CD4-positive, alpha-beta T cell (primary cell): Measurements from ENCODE around the gene LMBR1. TPM values are rescaled to one million over a fixed set of nuclear protein-coding genes. Genes with fewer than 3 reads are reported as not detected.

Experiments used
- ATAC-seq: fragments of 200-7000 bp; cut with Tn5 transposase; one replicate; pipeline ENCODE4 v1.10.0; 2022; ENCODE audit warnings: mild to moderate bottlenecking; ENCODE audit not compliant: poor library complexity
- CTCF ChIA-PET: fragments of 350-600 bp; sonication (Branson Sonifier 250); formaldehyde crosslinking; loops from one replicate; lab custom pipeline; 2021; ENCODE audit warnings: antibody characterized with exemption, inconsistent platforms; lab: Charles Lee
- POLR2A ChIA-PET: fragments of 350-600 bp; sonication (Branson Sonifier 250); formaldehyde crosslinking; loops from one replicate; lab custom pipeline; 2021; ENCODE audit warnings: antibody characterized with exemption, inconsistent platforms; lab: Charles Lee
- DNase-seq, 14 experiments: peaks; one replicate each; pipeline ENCODE4 v3.0.0-alpha.2; 2013 to 2020; ENCODE audit warnings: mixed read lengths in 2 of 14
- H3K27ac ChIP-seq, 2 donors: one replicate each; pipeline versions ENCODE4 v1.5.1 to v1.7.0; 2013; ENCODE audit warnings: low read length in 2 of 2, low read depth in 1 of 2, mild to moderate bottlenecking in 1 of 2
- H3K27me3 ChIP-seq, 2 experiments: 1 replicate in 1 of 2; 2 replicates in 1 of 2; pipeline versions ENCODE4 v1.6.1 to v1.7.0; 2013; ENCODE audit warnings: low read length in 2 of 2, control low read depth in 1 of 2, mild to moderate bottlenecking in 1 of 2, moderate library complexity in 1 of 2; ENCODE audit not compliant: insufficient read depth in 2 of 2, control insufficient read depth in 1 of 2
- H3K36me3 ChIP-seq: one replicate; pipeline ENCODE4 v1.6.1; 2013; ENCODE audit warnings: low read length, control low read depth; ENCODE audit not compliant: insufficient read depth
- H3K4me1 ChIP-seq: one replicate; pipeline ENCODE4 v1.6.1; 2013; ENCODE audit warnings: low read length, control low read depth; ENCODE audit not compliant: insufficient read depth
- H3K4me3 ChIP-seq: one replicate; pipeline ENCODE4 v1.5.1; 2013; ENCODE audit warnings: mild to moderate bottlenecking, low read length, moderate library complexity
- H3K9me3 ChIP-seq, 2 experiments: 1 replicate in 1 of 2; 2 replicates in 1 of 2; pipeline versions ENCODE4 v1.6.1 to v1.7.0; 2013; ENCODE audit warnings: low read length in 2 of 2, mild to moderate bottlenecking in 2 of 2, control low read depth in 1 of 2, moderate library complexity in 1 of 2; ENCODE audit not compliant: control insufficient read depth in 1 of 2, insufficient read depth in 1 of 2
- H3K27ac Mint-ChIP-seq: one replicate; pipeline ENCODE4 v1.8.0; 2020; ENCODE audit warnings: mixed read lengths
- H3K27me3 Mint-ChIP-seq: one replicate; pipeline ENCODE4 v1.8.0; 2021; ENCODE audit warnings: mixed read lengths
- H3K36me3 Mint-ChIP-seq: one replicate; pipeline ENCODE4 v1.8.0; 2021; ENCODE audit warnings: low read depth, mixed read lengths
- H3K4me1 Mint-ChIP-seq: one replicate; pipeline ENCODE4 v1.8.0; 2021; ENCODE audit warnings: low read depth, mixed read lengths
- H3K4me3 Mint-ChIP-seq: one replicate; pipeline ENCODE4 v1.8.0; 2020; ENCODE audit warnings: mild to moderate bottlenecking, mixed read lengths
- H3K9me3 Mint-ChIP-seq: one replicate; pipeline ENCODE4 v1.8.0; 2020; ENCODE audit warnings: mixed read lengths
- CTCF ChIP-seq: fragments of 200-600 bp; IDR thresholded peaks from one replicate; pipeline ENCODE4 v1.8.0; 2022; ENCODE audit warnings: antibody characterized with exemption, mild to moderate bottlenecking
- intact Hi-C, 2 experiments: fragments of 100-400 bp; cut with DNase I in 1 of 2; cut with micrococcal nuclease in 1 of 2; formaldehyde crosslinking; loops; one replicate each; pipeline versions ENCODE4 v1.15.1 to v1.9.0; 2023 to 2025; cut with DNase I, micrococcal nuclease
- total RNA-seq, 174 experiments: library from RNA in 2 of 174; stranded (reverse) in 2 of 174; gene quantifications; one replicate each; pipeline ENCODE4 v1.2.3 and lab custom pipeline; 2021 to 2026

The LMBR1 gene
- total RNA-seq, 2 experiments from 2014 or later = 61.6 to 61.9 TPM

- TF ChIP-seq CTCF = no peak
- ChIA-PET POLR2A (no interaction called here), CTCF (no interaction called here)
- Histone ChIP-seq H3K4me1 (no peaks in the 10 kb centered on the region), H3K36me3 (no peaks in the 10 kb centered on the region), H3K27me3 (no peaks in the 10 kb centered on the region), H3K27ac (no peak overlapping the region), H3K9me3 (no peaks in the 10 kb centered on the region), H3K4me3 (no peak overlapping the region)
- Mint-ChIP-seq H3K9me3 (no peaks in the 10 kb centered on the region), H3K27ac (no peak overlapping the region), H3K4me1 (no peaks in the 10 kb centered on the region), H3K36me3 (no peaks in the 10 kb centered on the region), H3K27me3 (peaks cover 31% of the 10 kb centered on the region), H3K4me3 (no peak overlapping the region)
- ATAC-seq (no peak), DNase-seq (no peak)
- intact Hi-C loops = no loop called here
Observed at GRCh38 chr7:156657681-156658080, 235.3 kb downstream of the LMBR1 start.

- intact Hi-C loops = no loop called here
- Mint-ChIP-seq H3K36me3 (no peaks in the 10 kb centered on the region), H3K9me3 (no peaks in the 10 kb centered on the region), H3K27me3 (peaks cover 40% of the 10 kb centered on the region), H3K27ac (no peak overlapping the region), H3K4me3 (no peak overlapping the region), H3K4me1 (no peaks in the 10 kb centered on the region)
- POLR2A ChIA-PET = no interaction called here
- H3K9me3 ChIP-seq = no peaks in the 10 kb centered on the region
- H3K36me3 ChIP-seq = no peaks in the 10 kb centered on the region
- no peak for TF ChIP-seq CTCF
- ATAC-seq (no peak), DNase-seq (no peak)
- CTCF ChIA-PET = no interaction called here
- no peak overlapping the region for H3K27ac ChIP-seq
- no peak overlapping the region for H3K4me3 ChIP-seq
- H3K4me1 ChIP-seq = no peaks in the 10 kb centered on the region
- H3K27me3 ChIP-seq = peaks cover 0 to 4% of the 10 kb centered on the region in 2 experiments
Observed at GRCh38 chr7:156656598-156656997, 236.4 kb downstream of the LMBR1 start.

GRCh38 chr7:156655983-156656382 lies 237.0 kb downstream of the LMBR1 start:
- intact Hi-C loops = no loop called here
- no peak overlapping the region for H3K4me3 ChIP-seq
- Mint-ChIP-seq H3K27ac (no peak overlapping the region), H3K4me1 (no peaks in the 10 kb centered on the region), H3K36me3 (no peaks in the 10 kb centered on the region), H3K27me3 (peaks cover 44% of the 10 kb centered on the region), H3K9me3 (no peaks in the 10 kb centered on the region), H3K4me3 (no peak overlapping the region)
- ChIA-PET POLR2A (no interaction called here), CTCF (no interaction called here)
- no peak for TF ChIP-seq CTCF
- H3K36me3 ChIP-seq = no peaks in the 10 kb centered on the region
- no peaks in the 10 kb centered on the region for H3K4me1 ChIP-seq
- no peak for DNase-seq
- H3K27ac ChIP-seq = no peak overlapping the region
- H3K9me3 ChIP-seq = no peaks in the 10 kb centered on the region
- ATAC-seq = no peak
- H3K27me3 ChIP-seq = peaks cover 0 to 5% of the 10 kb centered on the region in 2 experiments
